Esophagus squamous epithelium (tissue), 4 donors: ENCODE data around the gene TSPEAR.

Experiments
- CTCF ChIP-seq, 6 experiments: fragments of 450-650 bp in 4 of 6; fragments of 200-600 bp in 2 of 6; sonication (generic) in 2 of 6; IDR thresholded peaks; one replicate each; pipeline ENCODE4 v1.5.1; 2016 to 2019; ENCODE audit warnings: antibody characterized with exemption in 6 of 6, mild to moderate bottlenecking in 4 of 6, moderate library complexity in 4 of 6
- POLR2A ChIP-seq, 4 donors: fragments of 450-650 bp; IDR thresholded peaks; one replicate each; pipeline ENCODE4 v1.6.1; 2017; ENCODE audit warnings: antibody characterized with exemption in 4 of 4, mild to moderate bottlenecking in 4 of 4, moderate library complexity in 3 of 4

GRCh38 chr21:44568261-44568660 lies 143.1 kb downstream of the TSPEAR start:
- TF ChIP-seq CTCF (IDR thresholded peaks at IDR 0.05) (no peak), POLR2A (IDR thresholded peaks at IDR 0.05) (no peak)
